Rectal smooth muscle tissue (tissue), 1 donor: ENCODE data around the gene SPTBN5.

Source experiments
- H3K27ac ChIP-seq: one replicate; pipeline ENCODE4 v1.7.0; 2013; ENCODE audit warnings: low read depth, low read length, inconsistent platforms
- H3K27me3 ChIP-seq: one replicate; pipeline ENCODE4 v1.7.0; 2013; ENCODE audit warnings: low read length; ENCODE audit not compliant: control insufficient read depth, insufficient read depth
- H3K36me3 ChIP-seq: one replicate; pipeline ENCODE4 v1.7.0; 2013; ENCODE audit warnings: low read length; ENCODE audit not compliant: control insufficient read depth, insufficient read depth
- H3K4me1 ChIP-seq: one replicate; pipeline ENCODE4 v1.7.0; 2013; ENCODE audit warnings: low read length; ENCODE audit not compliant: control insufficient read depth, insufficient read depth
- H3K4me3 ChIP-seq: one replicate; pipeline ENCODE4 v1.7.0; 2013; ENCODE audit warnings: low read length
- H3K9ac ChIP-seq: one replicate; pipeline ENCODE4 v1.7.0; 2013; ENCODE audit warnings: low read length

Gene SPTBN5

GRCh38 chr15:41801185-41801584, 92.7 kb downstream of the SPTBN5 start:
- no peak overlapping the region for H3K9ac ChIP-seq
- H3K27me3 ChIP-seq: no peaks in the 10 kb centered on the region
- peaks cover 2% of the 10 kb centered on the region for H3K36me3 ChIP-seq
- H3K4me3 ChIP-seq: no peak overlapping the region
- no peak overlapping the region for H3K27ac ChIP-seq
- H3K4me1 ChIP-seq: peaks cover 25% of the 10 kb centered on the region

- Histone ChIP-seq H3K9ac (no peak overlapping the region), H3K27ac (no peak overlapping the region), H3K4me3 (no peak overlapping the region), H3K36me3 (peaks cover 2% of the 10 kb centered on the region), H3K4me1 (peaks cover 13% of the 10 kb centered on the region), H3K27me3 (no peaks in the 10 kb centered on the region)
Observed at GRCh38 chr15:41799488-41799805, 94.4 kb downstream of the SPTBN5 start.

- H3K27me3 ChIP-seq: no peaks in the 10 kb centered on the region
- H3K27ac ChIP-seq: no peak overlapping the region
- peaks cover 2% of the 10 kb centered on the region for H3K36me3 ChIP-seq
- H3K9ac ChIP-seq: no peak overlapping the region
- no peak overlapping the region for H3K4me3 ChIP-seq
- peaks cover 8% of the 10 kb centered on the region for H3K4me1 ChIP-seq
Observed at GRCh38 chr15:41798607-41799487, 95.0 kb downstream of the SPTBN5 start.
